Activated CD4-positive, alpha-beta T cell treated with anti-CD3 and anti-CD28 coated beads, Interleukin-2, amount 50 U/mL, for 4 hours (primary cell): ENCODE results near the gene SCN3B.
"Not testable (repeated sequence)": the region's sequence is repeated elsewhere in the genome, so short reads cannot be mapped to it uniquely, and the experiment has no call there.

Experiments used
- DNase-seq, 2 experiments: peaks; one replicate each; pipeline ENCODE4 v3.0.0-alpha.2; 2020

SCN3B gene

GRCh38 chr11:123654566-123655081 is at the start of gene SCN3B:
TSS of gene SCN3B (minus strand) at chr11:123654624. CDS start at chr11:123653801, 823 bp downstream.
- no peak for DNase-seq

DNA sequence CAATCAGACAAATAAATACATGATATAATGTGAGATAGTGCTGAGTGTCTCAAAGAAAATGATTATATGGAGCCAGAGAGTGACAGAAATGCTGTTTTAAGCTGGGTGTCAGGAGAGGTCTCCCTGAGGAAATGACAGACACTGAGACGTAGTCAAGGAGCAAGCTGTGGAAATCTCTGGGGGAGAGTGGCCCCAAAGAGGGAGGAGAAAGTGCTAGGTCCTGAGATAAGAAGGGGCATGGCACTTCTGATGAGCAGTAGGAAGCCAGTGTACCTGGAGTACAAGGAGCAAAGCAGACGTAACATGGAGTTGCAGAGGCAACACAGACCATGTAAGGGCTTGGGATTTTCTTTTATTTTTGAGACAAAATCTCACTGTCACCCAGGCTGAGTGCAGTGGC is 48.3 kb upstream of the SCN3B start:
- DNase-seq = no peak

- no peak for DNase-seq
Observed at GRCh38 chr11:123702139-123702538, 47.7 kb upstream of the SCN3B start.

DNA sequence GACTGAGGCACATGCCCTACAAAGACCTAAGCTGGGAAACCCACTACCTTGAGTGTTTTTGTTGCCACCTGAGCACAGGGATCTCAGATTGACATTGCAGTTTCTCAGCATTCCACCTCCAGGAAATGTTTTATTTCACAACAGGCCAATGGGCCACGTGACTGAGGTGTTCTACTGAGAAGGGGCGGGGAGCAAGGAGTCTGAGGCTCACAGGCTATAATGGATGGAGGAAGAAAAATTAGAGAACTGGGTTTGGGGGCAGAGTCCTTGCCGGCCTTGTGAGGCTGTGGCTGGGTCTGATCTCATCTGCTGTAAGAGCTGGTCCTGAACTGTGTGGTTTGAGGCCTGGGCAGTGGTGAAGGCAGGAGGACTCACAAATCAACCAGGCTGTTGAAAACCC is 46.3 kb upstream of the SCN3B start:
- DNase-seq = no peak

- DNase-seq = no peak
Observed at GRCh38 chr11:123698546-123699127, 44.2 kb upstream of the SCN3B start.

- no peak for DNase-seq
Observed at GRCh38 chr11:123696183-123696582, 41.8 kb upstream of the SCN3B start.

- no peak for DNase-seq
Observed at GRCh38 chr11:123695231-123695630, 40.8 kb upstream of the SCN3B start.

DNA sequence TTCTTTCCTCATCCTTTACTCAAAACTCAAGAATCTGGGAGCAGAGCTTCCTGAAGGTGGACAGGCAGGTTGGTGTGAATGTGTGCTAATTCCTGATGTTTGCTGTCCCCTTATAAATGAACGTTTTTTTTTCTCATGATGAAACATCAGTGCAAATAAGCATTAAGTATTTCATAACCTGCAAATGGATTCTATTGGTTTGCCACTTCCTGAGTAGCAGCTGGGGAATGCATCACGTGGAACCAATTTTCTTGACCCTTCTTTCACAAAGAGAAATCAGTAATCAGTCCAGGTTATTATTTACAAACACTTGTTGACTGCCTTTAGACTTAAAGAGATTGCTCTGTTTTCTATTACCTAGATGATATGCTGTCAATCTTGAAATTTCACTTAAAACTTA is 40.1 kb upstream of the SCN3B start:
- no peak for DNase-seq

DNA sequence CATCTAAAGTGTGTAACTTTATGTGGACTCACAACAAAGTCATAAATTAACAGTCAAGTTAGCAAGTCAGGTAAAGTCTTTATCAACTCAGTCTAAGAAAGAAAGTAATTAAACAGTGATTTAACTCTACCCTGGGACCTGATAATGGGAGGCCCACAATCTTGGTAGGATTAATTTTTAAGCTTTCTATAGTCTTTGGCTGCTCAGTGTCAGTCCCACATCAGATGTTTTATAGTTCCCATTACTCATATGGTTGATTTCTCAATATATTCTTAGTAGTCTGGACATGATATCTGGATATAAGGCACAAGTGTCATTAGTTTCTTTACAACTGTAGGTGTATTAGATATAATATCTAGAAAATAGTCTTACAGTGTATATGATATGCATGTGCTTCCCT is 38.5 kb upstream of the SCN3B start:
- DNase-seq = no peak

GRCh38 chr11:123690485-123690884 is 36.1 kb upstream of the SCN3B start:
- no peak for DNase-seq

GRCh38 chr11:123684601-123685000 is 30.2 kb upstream of the SCN3B start:
- no peak for DNase-seq

DNA sequence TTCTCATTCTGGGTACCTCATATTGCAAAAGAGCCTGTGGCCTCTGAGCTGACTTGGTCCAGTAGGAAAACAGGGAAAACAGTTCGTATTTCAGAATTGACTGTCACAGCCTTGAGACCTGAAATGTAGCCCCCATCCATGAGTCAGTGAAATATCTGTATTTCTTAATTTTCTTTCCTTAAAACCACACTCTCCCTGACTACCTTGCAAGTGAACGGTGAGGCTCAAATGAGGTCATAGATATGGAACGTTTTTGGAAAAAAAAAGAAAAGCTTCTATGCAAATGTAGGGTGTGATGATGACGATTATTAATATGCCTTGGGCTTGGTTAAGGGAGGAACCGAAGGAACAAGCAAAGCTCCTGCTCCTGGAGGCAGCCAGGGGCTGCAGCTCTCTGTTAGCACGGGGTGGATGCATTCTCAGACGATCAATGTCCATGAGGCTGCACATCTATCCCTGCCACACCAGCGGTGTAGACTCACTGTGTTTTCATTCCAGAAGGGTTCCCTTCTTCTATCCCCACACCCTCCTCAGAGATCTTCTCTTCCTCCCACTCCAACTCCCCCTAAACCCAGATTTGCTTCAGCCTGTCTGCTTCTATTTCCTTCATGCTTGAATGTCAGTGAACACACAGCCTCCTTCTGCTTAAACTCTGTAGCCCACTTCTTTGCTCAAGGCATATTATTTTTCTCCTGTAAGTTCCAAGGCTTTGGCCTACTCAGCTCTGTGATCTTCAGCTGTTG is 29.2 kb upstream of the SCN3B start:
- no peak for DNase-seq

- no peak for DNase-seq
Observed at GRCh38 chr11:123682696-123683410, 28.4 kb upstream of the SCN3B start.

- no peak for DNase-seq
Observed at GRCh38 chr11:123681030-123681429, 26.6 kb upstream of the SCN3B start.

- no peak for DNase-seq
Observed at GRCh38 chr11:123678246-123678645, 23.8 kb upstream of the SCN3B start.

DNA sequence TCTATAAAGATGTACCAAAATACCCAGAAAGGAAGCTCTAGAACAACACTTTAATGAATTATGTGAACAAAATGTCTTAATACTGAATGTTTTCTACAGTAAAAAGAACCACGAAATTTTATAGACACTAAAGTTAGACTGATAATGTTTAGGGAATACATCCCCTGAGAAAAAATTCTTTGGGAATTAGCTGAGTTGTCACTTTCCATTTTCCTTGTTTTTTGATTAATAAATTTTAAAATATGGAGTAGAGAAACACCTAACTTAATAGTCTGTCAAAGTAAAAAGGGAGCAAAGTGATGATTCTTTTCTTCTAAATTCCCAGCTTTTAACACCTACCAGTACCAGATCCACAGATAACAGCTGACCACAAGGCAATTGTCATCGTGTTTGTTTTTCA is 23.1 kb upstream of the SCN3B start:
- DNase-seq = no peak

DNA sequence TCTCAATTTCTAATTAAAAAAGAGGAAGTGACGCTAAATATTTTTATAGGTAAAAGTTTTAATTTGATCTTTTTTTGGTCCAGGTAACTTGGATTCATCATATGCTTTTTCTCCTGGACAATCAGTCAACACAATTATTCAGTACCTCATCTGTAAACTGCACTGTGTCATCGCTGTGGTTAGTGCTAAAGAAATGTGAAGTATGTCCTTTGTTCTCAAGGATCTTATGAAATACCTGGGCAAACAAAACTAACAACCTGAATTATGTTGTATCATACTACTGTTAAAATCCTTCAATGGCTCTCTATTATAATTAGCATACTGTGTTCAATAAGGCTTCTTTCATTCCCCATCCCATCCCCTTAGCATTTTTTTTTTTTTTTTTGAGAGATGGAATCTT is 19.9 kb upstream of the SCN3B start:
- DNase-seq = no peak

DNA sequence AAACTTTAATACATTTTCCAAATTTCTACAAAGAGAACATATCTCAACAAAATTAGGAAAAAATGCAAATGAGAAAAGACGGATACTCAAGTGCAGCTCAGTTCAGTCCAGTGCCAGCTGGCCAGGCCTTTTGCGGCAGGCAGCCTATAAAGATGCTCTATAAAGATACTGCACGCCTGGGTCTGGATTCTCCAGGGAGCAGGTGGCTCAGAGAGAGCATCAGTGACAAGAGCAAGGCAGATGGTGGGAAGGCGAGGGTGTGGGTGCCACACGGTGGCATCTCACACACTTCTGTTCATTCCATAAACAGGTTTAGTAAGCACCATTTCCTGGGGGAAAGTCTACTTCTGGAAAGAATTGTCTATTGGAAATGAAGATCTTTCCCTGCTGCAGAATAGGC is 18.1 kb upstream of the SCN3B start:
- no peak for DNase-seq

GRCh38 chr11:123671534-123671933 is 17.1 kb upstream of the SCN3B start:
- no peak for DNase-seq

DNA sequence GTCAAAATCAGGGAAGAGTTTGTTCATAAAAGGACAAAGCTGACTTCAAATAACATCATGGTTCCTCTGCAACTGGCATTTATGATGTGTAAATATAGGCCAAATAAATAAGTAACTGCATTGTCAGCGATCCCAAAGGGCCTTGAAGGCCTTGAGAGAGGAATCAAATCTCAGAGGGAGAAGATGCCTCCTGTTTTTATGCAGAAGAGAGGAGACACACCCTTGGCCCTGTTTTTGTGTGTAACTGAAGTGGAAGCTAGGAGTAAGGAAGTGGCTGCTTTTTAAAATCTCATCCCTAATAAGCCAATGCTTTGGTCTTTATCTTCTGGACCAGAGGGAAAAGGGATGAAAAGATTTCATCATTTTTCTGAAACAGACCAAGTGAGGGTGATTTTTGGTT is 15.7 kb upstream of the SCN3B start:
- DNase-seq = no peak

DNA sequence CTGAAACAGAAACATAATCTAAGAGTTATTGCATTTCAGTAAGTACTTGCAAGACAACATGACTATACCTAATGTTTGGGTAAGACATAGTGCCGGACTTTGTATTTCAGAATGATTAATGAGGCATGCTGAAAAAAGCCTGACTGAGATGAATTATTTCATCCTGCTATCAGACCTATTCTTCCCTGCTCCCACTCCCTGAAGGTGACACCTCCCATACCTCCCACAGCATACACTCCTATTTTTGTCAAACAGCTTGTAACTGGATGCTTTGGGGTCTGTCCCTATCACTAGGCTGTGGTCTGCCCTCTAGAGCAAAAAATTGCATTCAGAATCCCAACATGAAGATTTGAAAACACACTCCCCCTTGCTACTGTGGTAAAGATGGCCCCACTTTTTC is 10.9 kb upstream of the SCN3B start:
- DNase-seq = no peak

- DNase-seq = not testable (repeated sequence)
Observed at GRCh38 chr11:123659965-123660364, 5.5 kb upstream of the SCN3B start.

DNA sequence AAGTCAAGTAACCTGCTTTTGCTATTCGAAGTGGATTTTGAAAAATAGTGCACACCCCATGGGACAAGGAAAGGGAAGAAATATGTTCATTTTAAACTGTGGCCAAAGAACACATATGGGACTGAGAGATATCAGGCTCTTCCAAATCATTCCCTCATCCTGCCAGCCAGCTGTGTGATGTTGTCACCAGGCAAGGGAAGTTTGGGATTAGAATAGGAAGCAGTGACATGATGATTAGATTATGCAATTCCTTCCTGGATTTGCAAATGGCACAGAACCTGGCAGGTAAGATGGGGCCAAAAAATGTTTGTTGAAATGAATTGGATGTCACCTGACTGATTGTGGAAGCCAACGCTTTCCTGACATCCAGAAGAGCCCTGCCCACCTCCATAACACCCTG is 4.9 kb upstream of the SCN3B start:
- no peak for DNase-seq
